KG1 (cell line): ENCODE measurements around the gene UQCC5.

Source experiments
- DNase-seq: peaks from one replicate; lab custom pipeline; 2025; lab: John Stamatoyannopoulos, UW

UQCC5 gene

DNA sequence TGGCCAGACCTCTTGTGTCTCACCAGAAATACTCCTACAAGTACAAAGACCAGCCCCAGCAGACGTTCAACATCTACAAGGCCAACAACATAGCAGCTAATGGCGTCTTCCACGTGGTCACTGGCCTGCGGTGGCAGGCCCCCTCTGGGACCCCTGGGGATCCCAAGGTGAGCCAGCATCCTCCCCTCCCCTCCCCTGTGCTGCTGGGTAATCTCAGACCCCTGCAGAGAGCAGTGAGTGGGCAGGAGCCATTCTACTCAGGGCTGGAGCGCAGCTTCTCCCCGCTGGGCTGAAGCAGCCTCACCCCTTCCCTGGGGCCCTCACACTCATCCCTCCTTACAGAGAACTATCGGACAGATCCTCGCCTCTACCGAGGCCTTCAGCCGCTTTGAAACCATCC, 31.4 kb upstream of the UQCC5 start:
- DNase-seq = no peak

DNA sequence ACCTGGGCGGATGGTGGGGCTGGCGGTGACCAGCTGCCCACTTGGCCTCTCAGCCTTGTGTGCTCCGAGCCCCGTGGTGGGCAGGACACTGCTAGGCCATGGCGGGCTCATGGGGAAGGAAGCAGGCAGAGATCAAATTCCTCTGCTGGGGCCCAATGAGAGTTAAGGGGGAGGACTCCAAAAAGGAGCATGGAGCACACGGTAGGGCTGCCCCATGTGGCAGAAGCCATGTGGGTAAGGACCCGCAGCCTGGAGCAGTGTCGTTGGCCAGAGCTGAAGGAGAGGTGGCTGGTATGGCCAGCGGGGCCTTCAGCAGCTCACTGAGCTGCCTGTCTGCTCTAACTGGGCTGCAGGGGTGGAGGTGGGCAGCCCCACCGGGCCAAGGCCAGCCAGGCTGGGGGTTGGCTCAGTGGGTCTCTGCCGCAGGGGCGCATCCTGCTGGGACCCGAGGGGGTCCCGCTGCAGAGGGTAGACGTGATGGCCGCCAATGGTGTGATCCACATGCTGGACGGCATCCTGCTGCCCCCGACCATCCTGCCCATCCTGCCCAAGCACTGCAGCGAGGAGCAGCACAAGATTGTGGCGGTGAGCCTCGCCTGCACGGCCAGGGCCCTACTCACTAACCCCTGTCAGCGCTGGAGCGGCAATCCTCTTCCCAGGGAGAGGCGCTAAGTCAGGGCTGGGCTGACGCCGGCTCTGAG, 30.0 kb upstream of the UQCC5 start:
- DNase-seq = no peak

DNA sequence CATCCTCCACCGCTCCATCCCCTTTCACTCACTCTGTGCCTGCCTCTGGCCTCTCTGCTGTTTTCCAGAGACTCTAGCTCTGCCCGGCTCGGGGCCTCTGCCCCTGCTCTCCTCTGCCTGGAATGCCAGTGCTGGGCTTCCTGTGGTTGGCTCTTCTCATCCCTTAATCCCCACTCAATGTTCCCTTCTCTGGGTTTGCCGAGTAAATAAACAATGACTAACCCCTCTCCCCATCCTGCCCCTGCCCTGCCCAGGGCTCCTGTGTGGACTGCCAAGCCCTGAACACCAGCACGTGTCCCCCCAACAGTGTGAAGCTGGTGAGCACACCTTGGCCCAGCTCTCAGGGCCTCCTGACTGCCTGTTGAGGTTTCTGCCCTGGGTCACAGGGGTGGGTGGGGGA, 29.0 kb upstream of the UQCC5 start:
- DNase-seq = no peak

DNA sequence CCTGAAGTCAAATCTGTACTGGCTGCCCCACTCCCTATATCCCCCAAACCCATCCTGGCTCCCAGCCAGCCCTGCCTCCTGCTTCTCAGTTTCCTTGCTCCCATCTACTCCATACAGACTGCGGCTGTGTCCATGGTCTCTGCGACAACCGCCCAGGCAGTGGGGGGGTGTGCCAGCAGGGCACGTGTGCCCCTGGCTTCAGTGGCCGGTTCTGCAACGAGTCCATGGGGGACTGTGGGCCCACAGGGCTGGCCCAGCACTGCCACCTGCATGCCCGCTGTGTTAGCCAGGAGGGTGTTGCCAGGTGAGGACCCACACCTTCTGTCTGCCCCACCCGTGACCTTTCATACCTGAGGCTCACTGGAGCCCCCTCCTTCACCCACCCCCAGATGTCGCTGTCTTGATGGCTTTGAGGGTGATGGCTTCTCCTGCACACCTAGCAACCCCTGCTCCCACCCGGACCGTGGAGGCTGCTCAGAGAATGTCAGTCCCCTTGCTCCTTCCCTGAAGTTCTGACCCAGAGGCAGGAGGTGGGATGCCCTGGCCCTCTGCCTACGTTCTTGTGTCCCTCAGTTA, 26.6 kb upstream of the UQCC5 start:
- DNase-seq = no peak

DNA sequence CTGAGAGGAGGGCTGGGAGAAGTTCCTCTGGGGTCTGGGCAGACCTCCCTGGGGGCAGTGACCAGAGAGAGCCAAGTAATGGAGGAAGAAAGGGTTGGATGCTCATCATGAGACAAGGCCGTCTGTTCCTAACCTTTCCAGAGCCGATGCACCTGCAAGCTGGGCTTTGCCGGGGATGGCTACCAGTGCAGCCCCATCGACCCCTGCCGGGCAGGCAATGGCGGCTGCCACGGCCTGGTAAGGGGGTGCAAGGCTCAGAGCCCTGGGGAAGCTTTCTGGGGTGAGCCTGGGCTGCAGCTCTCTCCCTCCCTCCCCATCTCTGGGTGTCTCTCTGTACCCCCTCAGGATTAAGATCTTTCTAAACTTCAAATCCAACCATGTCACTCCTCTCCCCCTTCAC, 24.9 kb upstream of the UQCC5 start:
- no peak for DNase-seq

DNA sequence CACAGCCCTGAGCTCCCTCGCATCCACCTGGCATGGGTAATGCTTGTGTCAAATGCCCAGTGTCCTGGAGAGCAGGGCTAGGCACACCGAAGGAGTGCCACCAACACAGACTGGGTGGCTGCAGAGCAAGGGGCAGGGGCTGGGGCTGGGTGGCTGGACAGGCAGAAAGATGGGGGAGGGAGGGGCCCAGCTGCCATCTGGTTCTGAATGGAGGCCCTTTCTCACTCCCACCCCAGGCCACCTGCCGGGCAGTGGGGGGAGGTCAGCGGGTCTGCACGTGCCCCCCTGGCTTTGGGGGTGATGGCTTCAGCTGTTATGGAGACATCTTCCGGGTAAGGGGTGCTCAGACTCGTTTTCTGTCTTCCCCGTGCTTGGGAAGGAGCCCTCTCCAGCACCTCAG, 24.3 kb upstream of the UQCC5 start:
- no peak for DNase-seq

DNA sequence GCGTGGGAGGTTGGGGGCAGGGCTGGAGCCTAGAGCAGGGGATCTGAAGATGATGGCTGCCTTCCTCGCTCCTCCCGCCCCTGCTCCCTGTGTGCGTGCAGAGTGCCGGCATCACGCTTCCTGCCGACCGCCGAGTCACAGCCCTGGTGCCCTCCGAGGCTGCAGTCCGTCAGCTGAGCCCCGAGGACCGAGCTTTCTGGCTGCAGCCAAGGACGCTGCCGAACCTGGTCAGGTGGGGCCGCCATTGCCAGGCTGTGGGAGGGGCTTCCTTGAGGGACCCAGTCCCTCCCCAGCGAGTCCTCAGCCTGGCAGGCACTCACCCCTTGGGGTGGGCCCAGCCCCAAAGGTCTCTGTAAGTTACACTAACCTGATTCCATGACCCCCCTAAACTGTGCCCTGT, 23.7 kb upstream of the UQCC5 start:
- no peak for DNase-seq

DNA sequence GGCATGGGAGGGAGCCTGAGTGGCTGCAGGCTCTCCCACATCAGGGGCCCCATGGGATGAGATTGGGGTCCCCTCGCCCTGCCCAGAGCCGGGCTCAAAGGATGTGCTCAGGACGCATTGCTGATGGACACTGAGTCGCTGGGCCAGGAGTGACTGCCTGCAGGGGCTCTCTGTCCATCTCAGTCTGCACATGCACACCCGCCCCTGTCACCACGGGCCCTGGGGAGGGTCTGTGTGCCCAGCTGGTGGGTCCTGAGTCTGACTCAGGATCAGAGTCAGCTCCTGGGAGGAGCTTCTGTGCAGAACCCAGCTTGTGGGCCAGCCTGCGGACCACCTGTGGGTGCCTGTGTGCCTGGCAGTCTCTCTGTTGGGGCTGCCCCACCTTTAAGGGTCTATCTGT, 23.1 kb upstream of the UQCC5 start:
- no peak for DNase-seq

DNA sequence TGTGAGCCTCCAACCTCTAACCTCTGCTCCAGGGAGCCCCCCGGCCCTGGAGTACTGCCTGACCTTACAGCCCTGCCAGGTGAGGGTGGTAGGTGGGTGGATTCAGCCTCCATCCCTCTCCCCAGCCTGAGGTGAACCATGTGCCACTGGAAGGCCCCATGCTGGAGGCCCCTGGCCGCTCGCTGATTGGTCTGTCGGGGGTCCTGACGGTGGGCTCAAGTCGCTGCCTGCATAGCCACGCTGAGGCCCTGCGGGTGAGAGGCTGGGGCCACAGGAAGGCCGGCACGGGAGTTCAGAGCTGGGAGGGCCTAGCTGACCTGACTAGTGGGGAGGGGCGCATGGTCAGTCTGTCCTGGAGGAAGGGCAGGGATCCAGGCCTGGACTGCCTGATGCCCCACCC, 21.8 kb upstream of the UQCC5 start:
- DNase-seq = no peak

DNA sequence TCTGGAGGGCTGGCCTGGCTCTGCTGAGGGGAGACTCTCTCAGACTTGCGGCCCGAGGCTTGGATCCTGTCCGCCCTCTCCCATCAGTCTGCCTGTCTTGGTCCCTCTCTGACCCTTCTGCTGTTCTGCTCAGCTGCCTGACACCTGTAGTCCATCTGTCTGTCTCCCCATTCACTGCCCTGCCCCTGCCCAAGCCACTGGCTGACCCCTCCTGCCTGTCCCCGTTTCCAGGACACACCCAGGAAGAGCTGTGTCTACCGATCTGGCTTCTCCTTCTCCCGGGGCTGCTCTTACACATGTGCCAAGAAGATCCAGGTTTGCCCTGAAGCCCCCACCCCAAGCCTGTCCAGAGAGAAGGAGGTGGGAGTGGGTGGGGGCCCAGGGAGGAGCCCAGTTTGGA, 21.2 kb upstream of the UQCC5 start:
- no peak for DNase-seq

DNA sequence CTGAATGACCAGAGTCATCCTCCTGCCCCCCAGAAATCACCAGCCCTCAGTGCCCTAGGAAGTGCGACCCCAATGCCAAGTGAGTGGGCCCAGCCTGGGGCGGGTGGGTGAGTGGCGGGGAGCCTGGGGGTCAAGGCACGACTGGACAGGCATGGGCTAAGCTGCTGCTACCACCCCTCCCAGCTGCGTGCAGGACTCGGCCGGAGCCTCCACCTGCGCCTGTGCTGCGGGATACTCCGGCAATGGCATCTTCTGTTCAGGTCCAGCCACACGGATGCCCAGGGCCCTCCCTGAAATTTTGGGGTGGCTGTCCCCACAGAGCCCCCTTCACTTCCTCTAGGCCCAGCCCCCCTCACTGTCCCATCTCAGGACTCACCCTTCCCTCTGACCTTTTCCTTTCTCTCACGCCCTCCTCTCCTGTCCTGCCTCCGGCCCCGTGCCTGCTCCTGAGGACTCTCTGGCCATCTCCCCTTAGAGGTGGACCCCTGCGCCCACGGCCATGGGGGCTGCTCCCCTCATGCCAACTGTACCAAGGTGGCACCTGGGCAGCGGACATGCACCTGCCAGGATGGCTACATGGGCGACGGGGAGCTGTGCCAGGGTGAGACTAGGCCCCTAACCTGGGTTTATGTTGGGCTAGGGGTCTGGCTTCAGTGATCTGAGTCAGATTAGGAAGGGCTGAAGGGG, 19.8 kb upstream of the UQCC5 start:
- no peak for DNase-seq

DNA sequence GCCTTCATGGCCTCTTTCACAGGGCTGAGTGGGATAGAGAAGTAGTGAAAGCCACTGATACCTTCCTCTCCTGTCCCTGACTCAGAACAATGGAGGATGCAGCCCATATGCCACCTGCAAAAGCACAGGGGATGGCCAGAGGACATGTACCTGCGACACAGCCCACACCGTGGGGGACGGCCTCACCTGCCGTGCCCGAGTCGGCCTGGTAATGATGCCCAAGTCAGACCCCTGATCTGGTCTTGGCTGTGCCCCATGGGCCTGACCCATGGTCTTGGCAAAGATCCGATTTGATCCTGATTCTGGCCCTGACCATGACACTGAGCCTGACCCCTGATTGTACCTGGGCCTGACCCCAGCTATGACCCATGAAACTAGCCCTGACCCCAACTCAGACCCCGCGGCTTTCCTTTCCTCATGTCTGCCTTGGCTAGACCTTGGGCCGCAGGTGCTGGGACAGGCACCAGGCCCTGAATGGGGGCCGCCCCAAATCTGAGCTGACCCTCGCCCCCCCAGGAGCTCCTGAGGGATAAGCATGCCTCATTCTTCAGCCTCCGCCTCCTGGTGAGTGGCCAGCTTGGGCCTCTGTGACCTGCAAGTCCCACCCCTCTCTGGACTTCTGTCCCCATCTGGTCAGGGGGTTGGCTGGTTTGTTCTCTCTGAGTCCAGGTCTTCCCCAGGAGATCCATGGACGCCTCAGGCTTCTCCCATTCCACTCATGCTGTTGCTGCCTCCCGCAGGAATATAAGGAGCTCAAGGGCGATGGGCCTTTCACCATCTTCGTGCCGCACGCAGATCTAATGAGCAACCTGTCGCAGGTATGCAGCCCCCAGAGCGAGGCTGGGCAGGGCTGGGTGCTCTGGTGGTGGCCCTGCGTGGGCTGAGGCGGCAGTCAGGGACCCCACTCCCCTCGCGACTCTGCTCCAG, 18.3 kb upstream of the UQCC5 start:
- DNase-seq = no peak

DNA sequence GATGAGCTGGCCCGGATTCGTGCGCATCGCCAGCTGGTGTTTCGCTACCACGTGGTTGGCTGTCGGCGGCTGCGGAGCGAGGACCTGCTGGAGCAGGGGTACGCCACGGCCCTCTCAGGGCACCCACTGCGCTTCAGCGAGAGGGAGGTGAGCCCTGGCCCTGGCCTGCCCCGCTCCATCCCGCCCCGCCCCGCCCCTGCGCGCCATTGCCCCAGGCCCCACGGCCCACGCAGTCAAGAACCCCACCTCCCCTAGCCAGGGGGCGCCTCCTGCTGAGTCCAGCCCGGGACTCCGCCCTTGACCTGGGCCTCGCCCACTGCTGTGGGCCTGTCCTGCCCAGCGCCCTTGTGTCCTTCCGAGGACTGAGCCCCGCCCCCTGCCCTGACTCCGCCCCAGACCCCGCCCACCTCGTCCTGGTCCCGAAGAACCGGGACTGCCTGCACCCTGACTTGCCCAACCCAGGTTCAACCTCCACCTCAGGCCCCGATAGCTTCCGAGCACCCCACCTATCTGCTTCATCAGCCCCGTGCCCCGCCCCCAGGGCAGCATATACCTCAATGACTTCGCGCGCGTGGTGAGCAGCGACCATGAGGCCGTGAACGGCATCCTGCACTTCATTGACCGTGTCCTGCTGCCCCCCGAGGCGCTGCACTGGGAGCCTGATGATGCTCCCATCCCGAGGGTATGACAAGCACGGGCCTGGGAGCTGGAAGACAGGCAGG, 17.5 kb upstream of the UQCC5 start:
- no peak for DNase-seq

DNA sequence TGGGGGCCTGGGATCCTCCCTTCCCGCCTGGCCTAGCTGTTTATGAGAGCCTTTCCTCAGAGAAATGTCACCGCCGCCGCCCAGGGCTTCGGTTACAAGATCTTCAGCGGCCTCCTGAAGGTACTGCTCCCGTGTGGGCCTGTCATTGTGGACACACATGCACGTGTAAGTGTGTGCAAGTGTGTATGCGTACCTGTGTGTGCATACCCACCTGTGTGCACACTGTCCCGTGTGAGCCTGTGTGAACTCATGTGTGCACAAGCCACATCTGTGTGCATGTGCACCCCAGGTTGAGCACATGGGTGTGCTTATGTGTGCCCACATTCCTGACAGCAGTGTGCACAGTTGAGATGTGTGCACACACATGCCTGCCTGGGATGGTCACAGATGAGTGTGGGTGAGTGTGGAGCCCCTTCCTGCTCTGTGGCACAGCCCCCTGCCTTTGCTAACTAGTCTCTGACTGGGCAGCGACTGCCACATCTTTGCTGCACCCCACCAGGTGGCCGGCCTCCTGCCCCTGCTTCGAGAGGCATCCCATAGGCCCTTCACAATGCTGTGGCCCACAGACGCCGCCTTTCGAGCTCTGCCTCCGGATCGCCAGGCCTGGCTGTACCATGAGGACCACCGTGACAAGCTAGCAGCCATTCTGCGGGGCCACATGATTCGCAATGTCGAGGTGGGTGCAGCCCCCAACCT, 16.8 kb upstream of the UQCC5 start:
- DNase-seq = no peak

DNA sequence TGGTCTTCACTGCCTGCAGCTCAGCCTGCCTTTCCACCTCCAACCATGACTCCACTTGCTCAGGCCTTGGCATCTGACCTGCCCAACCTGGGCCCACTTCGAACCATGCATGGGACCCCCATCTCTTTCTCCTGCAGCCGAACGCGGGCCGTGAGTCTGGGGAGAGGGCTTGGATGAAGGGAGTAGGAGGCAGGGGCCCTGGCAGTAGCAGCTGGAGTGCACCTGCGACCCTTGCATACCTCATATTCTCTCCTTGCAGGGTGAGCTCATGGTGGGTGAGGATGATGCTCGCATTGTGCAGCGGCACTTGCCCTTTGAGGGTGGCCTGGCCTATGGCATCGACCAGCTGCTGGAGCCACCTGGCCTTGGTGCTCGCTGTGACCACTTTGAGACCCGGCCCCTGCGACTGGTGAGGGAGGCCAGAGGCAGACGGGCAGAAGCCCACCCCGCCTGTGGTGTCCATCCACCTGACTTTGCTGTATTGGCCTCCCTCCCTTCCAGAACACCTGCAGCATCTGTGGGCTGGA, 16.2 kb upstream of the UQCC5 start:
- no peak for DNase-seq

DNA sequence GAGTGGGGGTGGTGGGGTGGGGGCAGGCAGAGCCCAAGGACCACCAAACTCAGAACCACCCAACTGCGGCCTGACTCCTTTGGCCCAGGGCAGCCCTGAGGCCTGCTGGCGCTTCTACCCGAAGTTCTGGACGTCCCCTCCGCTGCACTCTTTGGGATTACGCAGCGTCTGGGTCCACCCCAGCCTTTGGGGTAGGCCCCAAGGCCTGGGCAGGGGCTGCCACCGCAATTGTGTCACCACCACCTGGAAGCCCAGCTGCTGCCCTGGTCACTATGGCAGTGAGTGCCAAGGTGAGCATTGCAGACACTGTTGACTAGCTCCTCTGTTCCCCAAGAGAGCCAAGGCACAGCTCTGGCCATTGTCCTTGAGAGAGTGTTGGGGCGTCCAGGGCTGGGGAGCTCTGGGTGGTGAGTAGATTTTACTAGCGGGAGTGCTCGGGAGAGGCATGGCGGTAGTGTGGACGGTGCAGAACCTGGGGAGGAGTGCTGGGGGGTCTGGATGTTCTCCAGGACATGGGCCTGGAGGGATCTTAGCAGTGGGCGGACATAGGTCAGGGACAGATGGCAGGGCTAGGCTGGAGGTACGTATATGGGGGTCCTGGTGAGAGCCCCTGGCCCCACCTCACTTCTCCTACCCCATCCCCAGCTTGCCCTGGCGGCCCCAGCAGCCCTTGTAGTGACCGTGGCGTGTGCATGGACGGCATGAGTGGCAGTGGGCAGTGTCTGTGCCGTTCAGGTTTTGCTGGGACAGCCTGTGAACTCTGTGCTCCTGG, 15.5 kb upstream of the UQCC5 start:
- no peak for DNase-seq

DNA sequence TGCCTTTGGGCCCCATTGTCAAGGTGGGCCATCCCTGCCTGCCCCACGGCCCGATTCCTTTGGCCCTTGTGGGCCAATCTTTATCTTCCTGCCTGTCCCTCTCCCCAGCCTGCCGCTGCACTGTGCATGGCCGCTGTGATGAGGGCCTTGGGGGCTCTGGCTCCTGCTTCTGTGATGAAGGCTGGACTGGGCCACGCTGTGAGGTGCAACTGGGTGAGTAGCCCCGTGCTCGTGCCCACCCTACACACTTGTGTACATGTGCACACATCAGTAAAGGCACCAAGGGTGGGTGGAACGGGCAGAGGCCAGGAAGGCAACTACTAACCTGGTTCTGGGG, 14.9 kb upstream of the UQCC5 start:
- DNase-seq = no peak

DNA sequence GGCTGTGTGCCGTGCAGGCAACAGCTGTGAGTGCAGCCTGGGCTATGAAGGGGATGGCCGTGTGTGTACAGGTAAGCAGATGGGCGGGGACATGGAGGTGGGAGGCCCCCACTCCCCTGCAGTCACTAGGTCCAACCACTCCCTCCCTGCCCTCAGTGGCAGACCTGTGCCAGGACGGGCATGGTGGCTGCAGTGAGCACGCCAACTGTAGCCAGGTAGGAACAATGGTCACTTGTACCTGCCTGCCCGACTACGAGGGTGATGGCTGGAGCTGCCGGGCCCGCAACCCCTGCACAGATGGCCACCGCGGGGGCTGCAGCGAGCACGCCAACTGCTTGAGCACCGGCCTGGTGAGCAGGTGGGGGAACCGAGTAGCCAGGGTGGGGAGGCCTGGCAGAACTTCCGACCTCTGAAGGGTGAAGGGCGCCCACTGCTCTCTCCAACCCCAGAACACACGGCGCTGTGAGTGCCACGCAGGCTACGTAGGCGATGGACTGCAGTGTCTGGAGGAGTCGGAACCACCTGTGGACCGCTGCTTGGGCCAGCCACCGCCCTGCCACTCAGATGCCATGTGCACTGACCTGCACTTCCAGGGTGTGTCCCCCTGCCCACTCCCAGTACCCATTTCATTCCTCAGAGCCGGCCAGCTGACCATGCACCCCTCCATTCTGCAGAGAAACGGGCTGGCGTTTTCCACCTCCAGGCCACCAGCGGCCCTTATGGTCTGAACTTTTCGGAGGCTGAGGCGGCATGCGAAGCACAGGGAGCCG, 14.3 kb upstream of the UQCC5 start:
- no peak for DNase-seq

DNA sequence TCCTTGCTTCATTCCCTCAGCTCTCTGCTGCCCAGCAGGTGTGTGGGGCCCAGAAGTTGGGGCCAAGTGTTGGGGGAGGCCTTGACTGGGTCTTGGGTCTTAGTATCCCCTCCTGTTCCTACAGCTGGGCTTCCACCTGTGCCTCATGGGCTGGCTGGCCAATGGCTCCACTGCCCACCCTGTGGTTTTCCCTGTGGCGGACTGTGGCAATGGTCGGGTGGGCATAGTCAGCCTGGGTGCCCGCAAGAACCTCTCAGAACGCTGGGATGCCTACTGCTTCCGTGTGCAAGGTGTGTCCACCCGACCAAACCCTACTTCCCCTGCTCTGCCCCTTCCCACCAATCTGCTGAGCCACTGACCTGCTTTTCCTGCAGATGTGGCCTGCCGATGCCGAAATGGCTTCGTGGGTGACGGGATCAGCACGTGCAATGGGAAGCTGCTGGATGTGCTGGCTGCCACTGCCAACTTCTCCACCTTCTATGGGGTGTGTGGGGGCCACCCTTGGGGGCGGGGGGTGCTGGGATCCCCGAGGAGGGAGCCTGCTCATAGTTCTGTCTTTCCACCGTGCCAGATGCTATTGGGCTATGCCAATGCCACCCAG, 13.7 kb upstream of the UQCC5 start:
- DNase-seq = no peak
